Ishikawa (cell line): ENCODE results near the gene RFX2.

Experiments
- EGR1 ChIP-seq: IDR thresholded peaks from 2 replicates; pipeline ENCODE4 v1.6.1; 2012
- EP300 ChIP-seq: IDR thresholded peaks from 2 replicates; pipeline ENCODE4 v1.6.1; 2012; ENCODE audit warnings: borderline replicate concordance
- TAF1 ChIP-seq: IDR thresholded peaks from 2 replicates; pipeline ENCODE4 v1.6.1; 2012; ENCODE audit warnings: low read depth, mild to moderate bottlenecking
- TEAD4 ChIP-seq: IDR thresholded peaks from 2 replicates; pipeline ENCODE4 v1.6.1; 2012
- TF ChIP-seq, protein P1 (sequence below): IDR thresholded peaks from 2 replicates; pipeline ENCODE4 v1.6.1; 2012

DNA sequence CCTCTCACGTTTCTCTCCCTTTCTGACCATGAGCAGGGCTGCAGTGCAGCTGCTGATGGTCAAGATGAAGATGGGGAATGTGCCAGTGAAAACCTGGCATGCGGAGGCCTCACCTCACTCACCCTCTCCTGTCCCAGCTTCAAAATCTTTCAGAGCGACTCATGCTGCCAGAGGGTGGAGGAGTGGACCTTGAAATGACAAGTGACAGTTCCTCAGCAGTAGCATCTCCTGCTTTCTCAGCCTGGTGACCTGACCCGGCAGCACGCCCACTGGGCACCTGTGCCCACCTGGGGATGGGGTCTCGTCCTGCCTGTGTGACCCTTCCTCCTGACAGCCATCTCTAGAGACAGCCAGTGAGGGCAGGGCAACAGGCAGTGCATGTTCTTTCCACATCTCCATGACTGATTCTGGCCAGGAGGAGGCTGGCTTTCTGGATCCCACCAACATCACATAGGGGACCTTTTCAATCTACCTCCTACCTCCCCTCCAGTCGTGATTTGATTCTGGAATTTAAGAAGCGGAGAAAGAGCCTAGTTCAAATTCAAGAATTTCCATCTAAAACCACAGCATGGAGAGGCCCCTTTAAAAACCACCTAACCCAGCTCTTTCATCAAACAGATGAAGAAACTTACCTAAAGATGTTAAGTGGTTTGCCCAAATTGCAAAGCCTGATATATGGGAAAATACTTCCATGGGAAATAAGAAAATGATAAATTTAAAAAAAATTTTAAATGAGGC lies 45.8 kb downstream of the RFX2 start:
- TF ChIP-seq TAF1 (no peak), EGR1 (no peak), TEAD4 (no peak), EP300 (no peak)
- TF ChIP-seq, protein P1, sequence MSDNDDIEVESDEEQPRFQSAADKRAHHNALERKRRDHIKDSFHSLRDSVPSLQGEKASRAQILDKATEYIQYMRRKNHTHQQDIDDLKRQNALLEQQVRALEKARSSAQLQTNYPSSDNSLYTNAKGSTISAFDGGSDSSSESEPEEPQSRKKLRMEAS = no peak
